Activated naive CD4-positive, alpha-beta T cell (primary cell): ENCODE measurements around the gene SSR1.

Experiments used
- DNase-seq, 4 experiments: peaks; one replicate each; lab custom pipeline; 2025; lab: John Stamatoyannopoulos, UW

The SSR1 gene

DNA sequence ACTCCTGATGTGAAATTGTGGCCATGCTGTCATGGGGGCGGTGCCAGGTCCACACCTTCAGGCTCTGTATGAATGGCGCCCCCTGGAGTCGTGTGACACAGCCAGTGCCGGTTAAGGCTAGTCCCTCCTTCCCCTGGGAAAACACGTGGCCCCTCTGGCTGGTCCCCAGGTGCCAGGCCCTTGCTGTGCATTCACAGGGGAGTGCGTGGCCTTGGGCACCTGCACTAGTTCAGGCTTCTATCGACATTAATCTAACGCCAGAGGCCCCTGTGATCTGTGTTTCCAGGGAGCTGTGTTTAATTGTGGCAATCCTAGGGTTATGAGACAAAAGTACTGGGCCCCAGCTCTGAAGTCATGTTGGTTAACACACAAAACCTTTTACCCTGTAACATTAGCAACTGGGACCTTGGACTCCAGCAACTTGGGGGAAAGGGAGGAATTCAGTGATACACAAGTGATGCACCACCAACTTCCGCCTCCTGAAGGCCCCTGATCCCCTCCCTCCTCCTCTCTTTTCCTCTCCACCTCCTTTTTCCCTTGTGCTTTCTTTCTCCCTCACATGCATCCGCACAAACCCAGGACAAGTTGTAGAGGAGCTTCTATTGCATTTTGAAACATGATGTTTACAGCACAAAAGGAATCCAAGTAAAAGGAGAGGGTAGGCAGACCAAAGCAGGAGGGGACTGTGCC lies 74.0 kb downstream of the SSR1 start:
- DNase-seq, result peak; percentile 13 to 68 (median 61)

DNA sequence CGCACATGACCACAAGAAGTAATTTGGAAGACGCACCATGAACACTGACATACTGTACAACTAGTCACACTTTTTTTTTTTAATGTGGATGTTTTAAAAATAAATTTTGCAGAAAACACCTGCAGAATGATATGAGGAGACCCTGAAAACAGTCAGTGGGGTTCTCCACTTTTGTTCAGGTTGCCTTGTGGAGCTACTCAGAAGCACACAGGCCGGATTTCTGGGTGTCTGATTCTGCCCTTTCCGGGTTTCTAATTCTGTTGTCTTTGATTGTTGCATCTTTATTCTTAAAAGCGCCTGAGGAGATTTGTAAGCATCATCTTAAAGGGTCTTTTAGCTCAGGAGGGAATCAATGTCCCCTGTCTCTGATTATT lies 74.5 kb downstream of the SSR1 start:
- DNase-seq, result no peak

DNA sequence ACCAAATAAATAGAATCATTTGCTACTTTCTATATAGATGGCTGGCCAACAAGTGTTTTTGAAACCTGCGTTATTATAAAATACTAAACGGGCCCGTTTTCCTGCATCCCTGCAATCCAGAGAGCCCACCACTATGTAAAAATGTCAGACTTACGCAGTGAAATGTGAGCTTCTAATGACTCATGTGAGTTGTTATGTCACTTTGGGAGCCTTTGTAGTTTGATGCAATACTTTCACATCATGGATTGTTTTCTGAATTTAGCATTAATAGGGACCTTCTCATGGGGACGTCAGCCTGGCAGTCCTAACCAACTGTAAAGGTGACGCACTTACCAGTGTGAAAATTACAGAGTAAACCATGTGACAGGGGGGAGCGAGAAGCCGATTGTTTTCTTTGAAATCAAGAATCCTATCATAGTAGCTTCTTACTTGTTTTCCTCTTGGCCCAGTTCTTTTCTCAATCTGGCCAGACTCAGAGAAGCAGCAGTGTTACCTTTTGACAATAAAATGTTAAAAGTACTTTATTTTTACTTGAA lies 75.3 kb downstream of the SSR1 start:
- DNase-seq, result no peak

DNA sequence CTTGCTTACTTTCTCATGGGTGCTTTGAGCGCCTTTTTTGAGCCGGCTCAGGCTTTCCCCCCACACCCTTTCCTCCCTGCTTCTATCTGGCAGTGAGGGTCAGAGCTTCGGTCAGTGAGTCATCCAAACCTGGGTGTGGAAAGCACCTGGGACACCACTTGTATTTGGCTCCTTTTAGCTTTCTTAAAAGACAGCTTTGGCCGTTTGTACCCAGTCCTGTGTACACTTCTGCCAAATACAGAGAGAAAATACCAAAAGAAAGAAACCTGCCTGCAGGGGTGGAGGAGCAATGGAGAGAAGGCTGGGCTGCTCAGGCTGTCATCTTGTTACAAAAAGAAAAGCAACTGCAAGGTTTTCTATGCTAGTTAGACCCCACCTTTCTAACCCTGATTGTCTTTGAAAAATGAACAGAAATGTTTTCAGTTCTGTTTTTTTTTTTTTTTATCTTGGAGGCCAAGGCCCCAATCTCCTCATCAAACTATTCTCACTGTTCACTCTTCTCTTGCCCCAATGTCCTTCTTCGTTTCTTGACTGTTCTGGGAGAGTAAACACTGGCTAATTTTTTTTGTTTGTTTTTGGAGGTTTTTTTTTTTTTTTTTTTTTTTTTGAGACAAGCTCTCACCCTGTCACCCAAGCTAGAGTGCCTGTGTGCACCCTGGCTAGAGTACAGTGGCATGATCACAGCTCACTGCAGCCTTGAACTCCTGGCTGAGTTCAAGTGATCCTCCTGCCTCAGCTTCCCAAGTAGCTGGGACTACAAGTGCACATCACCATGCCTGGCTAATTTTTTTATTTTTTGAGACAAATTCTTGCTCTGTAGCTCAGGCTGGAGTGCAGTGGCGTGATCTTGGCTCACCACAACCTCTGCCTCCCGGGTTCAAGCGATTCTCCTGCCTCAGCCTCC lies 76.4 kb downstream of the SSR1 start:
- DNase-seq, result no peak

DNA sequence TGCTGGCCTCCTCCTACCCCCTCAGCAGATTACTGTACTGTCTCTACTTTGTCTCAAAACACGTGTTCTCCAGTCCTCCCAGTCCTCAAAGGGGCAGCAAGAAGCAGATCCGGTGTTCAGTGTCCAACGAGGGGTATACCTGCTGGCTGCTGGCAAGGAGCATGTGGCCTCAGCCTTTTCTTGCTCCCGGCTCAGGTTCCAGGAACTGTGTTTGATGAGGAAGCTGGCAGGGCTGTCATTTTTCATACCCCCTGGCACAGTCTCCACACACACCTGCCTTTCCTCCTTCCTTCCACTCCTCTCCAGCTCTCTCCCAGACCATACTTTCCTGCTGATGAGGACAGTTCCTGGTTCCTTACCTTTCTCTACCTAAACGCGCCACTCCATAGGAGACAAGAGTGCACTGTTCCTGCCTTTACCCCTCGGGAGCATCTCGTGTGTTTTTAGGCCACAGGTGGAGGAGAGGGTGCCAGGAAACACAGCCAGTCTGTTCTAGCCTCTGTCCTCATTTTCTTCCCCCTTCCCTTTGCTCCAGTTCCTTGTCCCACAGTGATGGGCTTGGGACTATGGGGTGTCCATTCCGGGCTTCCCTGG lies 77.2 kb downstream of the SSR1 start:
- no peak for DNase-seq

DNA sequence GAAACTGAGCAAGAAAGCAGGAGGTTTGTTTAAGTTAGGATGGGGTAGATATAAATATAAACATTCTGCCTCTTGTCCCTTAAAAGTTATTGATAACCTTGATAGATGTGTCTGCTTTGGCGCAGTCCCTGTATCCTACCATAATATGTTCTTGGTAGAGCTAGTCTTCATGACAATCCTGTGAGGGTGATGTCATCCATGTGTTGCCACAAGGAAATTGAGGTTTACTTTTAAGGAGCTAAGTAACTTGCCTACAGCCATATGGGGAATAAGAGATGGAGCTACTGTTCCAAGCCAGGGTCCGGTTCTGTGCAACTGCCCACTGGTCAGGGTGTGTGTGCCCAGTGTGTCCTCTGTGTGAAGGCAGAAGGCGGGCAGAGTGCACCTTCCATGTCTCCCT lies 78.5 kb downstream of the SSR1 start:
- DNase-seq, result no peak

DNA sequence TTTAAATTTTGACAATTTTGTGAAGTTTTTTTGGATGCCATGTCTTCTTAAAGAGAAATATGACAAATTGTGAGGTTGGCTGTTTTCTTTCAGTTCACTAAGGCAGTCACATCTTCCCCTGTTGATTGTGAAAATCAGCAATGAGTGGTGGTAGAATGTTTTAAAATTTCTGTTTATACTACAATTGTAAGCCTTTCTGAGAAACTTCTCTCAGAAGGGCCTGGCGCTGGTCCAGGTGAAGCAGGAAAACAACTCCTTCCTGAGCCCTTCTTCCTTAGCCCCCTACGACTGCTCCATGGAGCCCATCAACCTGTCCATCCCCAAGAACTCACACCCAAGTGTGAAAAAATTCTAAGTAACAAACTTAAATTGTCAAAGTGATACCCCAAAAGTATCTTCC lies 80.6 kb downstream of the SSR1 start:
- DNase-seq, result no peak

DNA sequence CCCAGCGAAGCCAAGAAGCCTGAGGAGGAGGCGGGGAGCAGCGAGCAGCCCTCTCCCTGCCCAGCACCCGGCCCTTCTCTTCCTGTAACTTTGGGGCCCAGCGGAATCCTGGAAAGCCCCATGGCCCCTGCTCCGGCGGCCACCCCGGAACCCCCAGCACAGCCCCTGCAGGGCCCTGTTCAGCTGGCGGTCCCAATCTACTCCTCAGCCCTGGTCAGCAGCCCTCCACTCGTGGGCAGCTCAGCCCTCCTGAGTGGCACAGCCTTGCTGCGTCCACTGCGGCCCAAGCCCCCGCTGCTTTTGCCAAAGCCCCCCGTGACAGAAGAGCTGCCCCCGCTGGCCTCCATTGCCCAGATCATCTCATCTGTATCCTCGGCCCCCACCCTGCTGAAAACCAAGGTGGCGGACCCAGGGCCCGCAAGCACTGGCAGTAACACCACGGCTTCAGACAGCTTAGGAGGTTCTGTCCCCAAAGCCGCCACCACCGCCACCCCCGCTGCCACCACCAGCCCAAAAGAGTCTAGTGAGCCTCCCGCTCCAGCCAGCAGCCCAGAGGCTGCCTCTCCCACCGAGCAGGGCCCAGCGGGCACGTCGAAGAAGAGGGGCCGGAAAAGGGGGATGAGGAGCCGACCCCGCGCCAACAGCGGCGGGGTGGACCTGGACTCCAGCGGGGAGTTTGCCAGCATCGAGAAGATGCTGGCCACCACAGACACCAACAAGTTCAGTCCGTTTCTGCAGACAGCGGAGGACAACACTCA lies 81.9 kb downstream of the SSR1 start:
- no peak for DNase-seq

DNA sequence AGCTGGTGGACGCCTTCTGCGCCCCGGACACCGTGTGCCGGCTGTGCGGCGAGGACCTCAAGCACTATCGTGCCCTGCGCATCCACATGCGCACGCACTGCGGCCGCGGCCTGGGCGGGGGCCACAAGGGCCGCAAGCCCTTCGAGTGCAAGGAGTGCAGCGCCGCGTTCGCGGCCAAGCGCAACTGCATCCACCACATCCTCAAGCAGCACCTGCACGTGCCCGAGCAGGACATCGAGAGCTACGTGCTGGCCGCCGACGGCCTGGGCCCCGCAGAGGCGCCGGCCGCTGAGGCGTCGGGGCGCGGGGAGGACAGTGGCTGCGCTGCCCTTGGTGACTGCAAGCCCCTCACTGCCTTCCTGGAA lies 82.7 kb downstream of the SSR1 start:
- DNase-seq, result no peak

DNA sequence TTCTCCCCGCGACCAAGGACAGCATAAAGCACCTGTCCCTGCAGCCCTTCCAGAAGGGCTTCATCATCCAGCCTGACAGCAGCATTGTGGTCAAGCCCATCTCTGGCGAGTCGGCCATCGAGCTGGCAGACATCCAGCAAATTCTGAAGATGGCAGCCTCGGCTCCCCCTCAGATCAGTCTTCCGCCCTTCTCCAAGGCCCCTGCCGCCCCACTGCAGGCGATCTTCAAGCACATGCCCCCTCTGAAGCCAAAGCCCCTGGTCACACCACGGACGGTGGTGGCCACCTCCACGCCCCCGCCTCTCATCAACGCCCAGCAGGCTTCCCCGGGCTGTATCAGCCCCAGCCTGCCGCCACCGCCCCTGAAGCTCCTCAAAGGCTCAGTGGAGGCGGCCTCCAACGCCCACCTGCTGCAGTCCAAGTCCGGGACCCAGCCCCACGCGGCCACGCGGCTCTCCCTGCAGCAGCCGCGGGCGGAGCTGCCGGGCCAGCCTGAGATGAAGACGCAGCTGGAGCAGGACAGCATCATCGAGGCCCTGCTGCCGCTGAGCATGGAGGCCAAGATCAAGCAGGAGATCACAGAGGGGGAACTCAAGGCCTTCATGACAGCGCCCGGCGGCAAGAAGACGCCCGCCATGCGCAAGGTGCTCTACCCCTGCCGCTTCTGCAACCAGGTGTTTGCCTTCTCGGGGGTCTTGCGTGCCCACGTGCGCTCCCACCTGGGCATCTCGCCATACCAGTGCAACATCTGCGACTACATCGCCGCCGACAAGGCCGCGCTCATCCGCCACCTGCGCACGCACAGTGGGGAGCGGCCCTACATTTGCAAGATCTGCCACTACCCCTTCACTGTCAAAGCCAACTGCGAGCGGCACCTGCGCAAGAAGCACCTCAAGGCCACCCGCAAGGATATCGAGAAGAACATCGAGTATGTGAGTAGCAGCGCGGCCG lies 83.3 kb downstream of the SSR1 start:
- DNase-seq, result no peak

DNA sequence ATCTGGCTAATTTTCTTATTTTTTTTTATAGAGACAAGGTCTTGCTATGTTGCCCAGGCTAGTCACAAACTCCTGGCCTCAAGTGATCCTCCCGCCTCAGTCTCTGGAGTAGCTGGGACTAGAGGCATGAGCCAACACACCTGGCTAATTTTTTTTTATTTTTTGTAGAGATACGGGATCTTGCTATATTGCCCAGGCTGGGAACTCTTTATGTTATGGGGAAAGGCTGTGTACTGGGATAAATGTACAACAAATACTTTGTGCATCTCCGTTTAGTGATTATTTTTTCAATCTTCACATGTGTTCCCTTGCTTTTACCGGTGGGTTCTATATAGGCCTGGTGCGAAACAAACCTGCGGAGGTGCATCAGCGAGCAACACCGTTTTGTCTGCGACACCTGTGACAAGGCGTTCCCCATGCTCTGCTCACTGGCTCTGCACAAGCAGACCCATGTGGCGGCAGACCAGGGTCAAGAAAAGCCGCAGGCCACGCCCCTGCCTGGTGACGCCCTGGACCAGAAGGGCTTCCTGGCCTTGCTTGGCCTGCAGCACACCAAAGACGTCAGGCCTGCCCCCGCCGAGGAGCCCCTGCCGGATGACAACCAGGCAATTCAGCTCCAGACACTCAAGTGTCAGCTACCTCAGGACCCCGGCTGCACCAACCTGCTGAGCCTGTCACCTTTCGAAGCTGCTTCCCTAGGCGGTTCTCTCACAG lies 84.2 kb downstream of the SSR1 start:
- DNase-seq, result no peak

DNA sequence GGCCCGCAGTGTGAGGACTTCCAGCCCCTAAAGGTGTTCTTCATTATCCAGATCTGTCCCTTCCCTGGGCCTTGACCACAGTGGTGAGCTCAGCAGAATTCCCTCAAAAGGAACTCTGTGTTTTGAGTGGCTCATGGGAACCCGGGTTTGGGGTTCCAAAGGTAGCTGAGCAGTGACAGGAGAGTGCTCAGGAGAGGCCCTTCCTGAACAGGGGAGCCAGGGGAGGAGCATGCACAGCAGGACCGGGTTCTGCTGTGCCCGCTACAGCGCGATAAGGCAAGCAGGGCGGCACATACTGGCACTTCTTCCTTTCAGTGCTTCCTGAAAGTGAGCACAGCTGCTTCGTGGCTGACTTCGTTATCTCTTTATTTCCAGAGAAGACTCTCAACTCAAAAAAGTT lies 88.3 kb downstream of the SSR1 start:
- DNase-seq, result no peak

DNA sequence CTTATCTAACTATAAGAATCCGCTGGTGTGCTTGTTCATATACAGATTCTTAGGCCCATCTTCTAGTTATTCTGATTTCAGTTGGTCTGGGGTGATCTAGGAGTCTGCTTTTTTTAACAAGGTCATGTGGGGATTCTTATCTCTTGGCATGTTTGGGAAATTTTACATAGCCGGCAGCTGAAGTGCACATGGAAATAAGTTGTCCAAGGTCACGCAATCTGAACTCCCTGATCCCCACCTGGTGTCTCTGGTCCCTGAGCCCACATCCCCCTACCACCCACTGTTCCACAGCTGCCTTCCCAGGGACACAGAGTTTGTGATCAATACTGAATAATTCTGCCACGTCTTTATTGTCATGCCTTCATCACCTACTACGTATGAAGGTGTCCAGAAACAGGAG lies 90.8 kb downstream of the SSR1 start:
- DNase-seq, result no peak

DNA sequence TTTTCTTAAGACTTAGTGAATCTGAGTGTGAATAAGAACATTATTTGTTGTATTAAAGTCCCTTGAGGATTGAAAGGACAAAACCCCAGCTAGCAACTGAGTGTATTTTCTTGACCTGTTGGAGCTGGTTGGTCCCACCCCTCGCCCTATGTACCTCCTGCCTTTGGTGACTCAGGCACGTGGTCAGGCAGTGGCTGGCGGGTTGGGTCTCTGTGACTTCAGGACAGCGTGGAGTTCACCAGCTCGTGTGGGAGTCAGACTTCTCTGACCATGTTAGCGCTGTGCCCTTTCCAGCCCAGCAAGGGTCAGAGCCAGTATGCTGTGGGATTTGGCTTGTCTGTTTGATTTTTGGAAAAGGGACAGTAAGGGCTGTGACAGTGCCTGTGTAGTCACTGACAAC lies 93.7 kb downstream of the SSR1 start:
- no peak for DNase-seq

DNA sequence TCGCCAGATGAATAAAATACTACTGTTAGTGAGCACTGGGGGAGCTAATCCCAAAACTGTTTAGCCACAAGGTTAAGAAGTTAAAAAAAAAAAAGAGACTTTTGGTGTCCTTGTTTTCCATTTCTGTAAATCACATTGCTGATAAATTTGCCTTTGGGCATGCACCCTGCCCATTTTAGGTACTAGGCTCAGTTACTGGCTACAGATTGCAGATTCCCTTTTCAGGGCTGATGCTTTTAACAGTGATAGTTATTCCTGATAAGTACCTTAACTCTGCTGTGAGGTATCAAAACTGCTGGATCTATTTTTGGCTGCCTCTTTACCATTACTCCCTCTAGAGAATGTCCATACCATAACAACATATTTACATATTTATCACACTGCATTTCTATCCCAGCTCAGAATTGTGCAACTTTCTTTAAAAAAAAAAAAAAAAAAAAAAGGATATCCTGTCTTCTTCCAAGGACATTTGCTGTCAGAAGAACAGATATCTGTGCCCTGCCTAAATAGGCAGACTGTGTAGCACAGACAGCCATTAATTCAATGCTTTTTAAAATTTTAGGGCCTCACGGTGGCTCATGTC lies 94.5 kb downstream of the SSR1 start:
- DNase-seq, result no peak
